Stimulated activated CD8-positive, alpha-beta memory T cell treated with anti-CD3 and anti-CD28 coated beads, Interleukin-4, amount 100 ng/mL, for 48 hours (primary cell): Measurements from ENCODE around the gene CNGA3.

Source experiments
- DNase-seq: peaks from one replicate; pipeline ENCODE4 v3.0.0-alpha.2; 2020

Gene CNGA3

GRCh38 chr2:98378901-98379300, 32.6 kb downstream of the CNGA3 start:
- DNase-seq, result no peak

GRCh38 chr2:98379311-98380202, 33.3 kb downstream of the CNGA3 start:
- DNase-seq, result no peak

GRCh38 chr2:98380203-98380535, 33.9 kb downstream of the CNGA3 start:
- no peak for DNase-seq

GRCh38 chr2:98381494-98381893, 35.2 kb downstream of the CNGA3 start:
- DNase-seq, result no peak

- no peak for DNase-seq
Measured at GRCh38 chr2:98382086-98382485, 35.8 kb downstream of the CNGA3 start.

- no peak for DNase-seq
Measured at GRCh38 chr2:98382739-98383138, 36.5 kb downstream of the CNGA3 start.

- no peak for DNase-seq
Measured at GRCh38 chr2:98383166-98383565, 36.9 kb downstream of the CNGA3 start.

GRCh38 chr2:98385050-98385699, 38.9 kb downstream of the CNGA3 start:
- DNase-seq, result peak; percentile 85

GRCh38 chr2:98387478-98387877, 41.2 kb downstream of the CNGA3 start:
- DNase-seq, result no peak

GRCh38 chr2:98388081-98388480, 41.8 kb downstream of the CNGA3 start:
- DNase-seq, result no peak

GRCh38 chr2:98388601-98389250, 42.5 kb downstream of the CNGA3 start:
- DNase-seq, result no peak

GRCh38 chr2:98389251-98389605, 43.0 kb downstream of the CNGA3 start:
- DNase-seq, result no peak

- DNase-seq, result no peak
Measured at GRCh38 chr2:98390571-98391476, 44.6 kb downstream of the CNGA3 start.

GRCh38 chr2:98391581-98392270, 45.5 kb downstream of the CNGA3 start:
- no peak for DNase-seq

- DNase-seq, result no peak
Measured at GRCh38 chr2:98393354-98393753, 47.1 kb downstream of the CNGA3 start.

- DNase-seq, result no peak
Measured at GRCh38 chr2:98394595-98395153, 48.4 kb downstream of the CNGA3 start.

GRCh38 chr2:98395977-98396376, 49.7 kb downstream of the CNGA3 start:
- no peak for DNase-seq

GRCh38 chr2:98396745-98397355, 50.6 kb downstream of the CNGA3 start:
- no peak for DNase-seq

- no peak for DNase-seq
Measured at GRCh38 chr2:98399140-98399539, 52.9 kb downstream of the CNGA3 start.

- DNase-seq, result no peak
Measured at GRCh38 chr2:98403878-98404277, 57.6 kb downstream of the CNGA3 start.

- DNase-seq, result no peak
Measured at GRCh38 chr2:98404556-98405250, 58.4 kb downstream of the CNGA3 start.
